Thoracic aorta (tissue), 2 donors: ENCODE measurements around the gene FGF23. TPM values are rescaled to one million over a fixed set of nuclear protein-coding genes. Genes with fewer than 3 reads are reported as not detected.

Experiments used
- ATAC-seq: fragments of 150-250 bp; one replicate; pipeline ENCODE4 v1.8.0; 2017; ENCODE audit warnings: low read depth; ENCODE audit not compliant: insufficient number of reproducible peaks, low FRiP score
- DNase-seq: peaks from one replicate; pipeline ENCODE4 v3.0.0-alpha.2; 2020; ENCODE audit warnings: low spot score
- H3K27ac ChIP-seq, 2 donors: fragments of 200-600 bp; sonication (generic); 1 replicate in 1 of 2; 2 replicates in 1 of 2; pipeline ENCODE4 v1.5.1; 2016; ENCODE audit warnings: mild to moderate bottlenecking in 2 of 2, moderate library complexity in 2 of 2
- H3K27me3 ChIP-seq: fragments of 200-600 bp; sonication (generic); replicated peaks from 2 replicates; pipeline ENCODE4 v1.6.0; 2016; ENCODE audit warnings: mild to moderate bottlenecking; ENCODE audit not compliant: insufficient read depth
- H3K36me3 ChIP-seq: fragments of 200-600 bp; sonication (generic); one replicate; pipeline ENCODE4 v1.5.1; 2016
- H3K4me1 ChIP-seq, 2 donors: fragments of 200-600 bp; sonication (generic); 1 replicate in 1 of 2; 2 replicates in 1 of 2; pipeline versions ENCODE4 v1.5.1 to v1.6.0; 2016; ENCODE audit warnings: low read depth in 2 of 2, mild to moderate bottlenecking in 1 of 2; ENCODE audit not compliant: control insufficient read depth in 1 of 2
- H3K4me3 ChIP-seq: fragments of 200-600 bp; sonication (generic); 2 replicates; pipeline ENCODE4 v1.5.1; 2016; ENCODE audit warnings: mild to moderate bottlenecking
- H3K9me3 ChIP-seq: fragments of 200-600 bp; sonication (generic); 2 replicates; pipeline ENCODE4 v1.5.1; 2016
- CTCF ChIP-seq: fragments of 200-600 bp; sonication (generic); IDR thresholded peaks from one replicate; pipeline ENCODE4 v1.5.1; 2019; ENCODE audit warnings: antibody characterized with exemption
- total RNA-seq, 2 donors: library from RNA; depleted of rRNA; stranded (reverse); fragments of >200 nt; gene quantifications; one replicate each; pipeline versions ENCODE4 v1.1.0 to v1.2.3, GENCODE V29; 2016

FGF23 gene
- total RNA-seq, 2 donors from 2014 or later, result not detected

GRCh38 chr12:4356041-4356327, 23.5 kb downstream of the FGF23 start:
- H3K9me3 ChIP-seq, result no peaks in the 10 kb centered on the region
- H3K27me3 ChIP-seq, result no peaks in the 10 kb centered on the region
- TF ChIP-seq CTCF, result no peak
- no peaks in the 10 kb centered on the region for H3K4me1 ChIP-seq
- H3K27ac ChIP-seq, result no peak overlapping the region
- H3K4me3 ChIP-seq, result no peak overlapping the region
- DNase-seq, result no peak
- ATAC-seq, result no peak
- H3K36me3 ChIP-seq, result peaks cover 2% of the 10 kb centered on the region

GRCh38 chr12:4355156-4356040, 24.1 kb downstream of the FGF23 start:
- DNase-seq (no peak), ATAC-seq (no peak)
- Histone ChIP-seq H3K9me3 (no peaks in the 10 kb centered on the region), H3K27me3 (no peaks in the 10 kb centered on the region), H3K4me3 (no peak overlapping the region), H3K27ac (no peak overlapping the region), H3K4me1 (no peaks in the 10 kb centered on the region), H3K36me3 (peaks cover 2% of the 10 kb centered on the region)
- no peak for TF ChIP-seq CTCF

DNA sequence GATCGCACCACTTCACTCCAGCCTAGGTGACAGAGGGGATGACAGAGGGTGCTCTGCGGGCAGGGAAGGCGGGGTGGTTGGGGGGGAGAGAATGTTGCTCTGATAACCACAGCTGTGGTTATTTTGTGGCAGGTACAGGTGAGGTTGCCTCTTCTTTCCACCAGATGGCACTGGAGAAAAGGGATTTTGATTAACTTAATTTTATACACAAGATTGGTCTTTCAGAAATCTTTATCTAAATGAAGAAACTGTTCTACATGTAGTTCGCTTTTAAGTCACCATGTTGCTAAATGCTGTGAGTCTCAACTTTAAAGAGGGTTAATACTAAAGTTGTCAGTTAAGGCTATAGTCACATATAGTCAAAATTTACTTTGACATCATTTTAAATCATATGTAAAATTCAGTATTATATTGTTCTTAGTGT, 25.7 kb downstream of the FGF23 start:
- H3K27ac ChIP-seq, result no peak overlapping the region
- H3K4me3 ChIP-seq, result no peak overlapping the region
- peaks cover 2% of the 10 kb centered on the region for H3K36me3 ChIP-seq
- H3K9me3 ChIP-seq, result no peaks in the 10 kb centered on the region
- DNase-seq (no peak), ATAC-seq (no peak)
- H3K27me3 ChIP-seq, result no peaks in the 10 kb centered on the region
- TF ChIP-seq CTCF, result no peak
- H3K4me1 ChIP-seq, result no peaks in the 10 kb centered on the region

DNA sequence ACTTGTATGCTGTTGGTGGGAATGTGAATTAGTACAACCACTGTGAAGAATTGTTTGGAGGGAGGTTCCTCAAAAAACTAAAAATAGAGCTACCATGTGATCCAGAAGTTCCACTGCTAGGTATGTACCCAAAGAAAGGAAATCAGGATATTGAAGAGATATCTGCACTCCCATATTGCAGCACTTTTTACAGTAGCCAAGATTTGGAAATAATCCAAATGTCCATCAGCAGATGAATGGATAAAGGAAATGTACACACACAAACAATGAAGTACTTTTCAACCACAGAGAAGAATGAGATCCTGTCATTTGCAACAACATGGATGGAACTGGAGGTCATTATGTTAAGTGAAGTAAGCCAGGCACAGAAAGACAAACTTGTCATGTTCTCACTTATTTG, 32.6 kb downstream of the FGF23 start:
- no peak for ATAC-seq
- TF ChIP-seq CTCF, result no peak
- Histone ChIP-seq H3K36me3 (no peaks in the 10 kb centered on the region), H3K4me1 (no peaks in the 10 kb centered on the region), H3K9me3 (no peaks in the 10 kb centered on the region), H3K27me3 (no peaks in the 10 kb centered on the region), H3K4me3 (no peak overlapping the region), H3K27ac (no peak overlapping the region)
- no peak for DNase-seq

DNA sequence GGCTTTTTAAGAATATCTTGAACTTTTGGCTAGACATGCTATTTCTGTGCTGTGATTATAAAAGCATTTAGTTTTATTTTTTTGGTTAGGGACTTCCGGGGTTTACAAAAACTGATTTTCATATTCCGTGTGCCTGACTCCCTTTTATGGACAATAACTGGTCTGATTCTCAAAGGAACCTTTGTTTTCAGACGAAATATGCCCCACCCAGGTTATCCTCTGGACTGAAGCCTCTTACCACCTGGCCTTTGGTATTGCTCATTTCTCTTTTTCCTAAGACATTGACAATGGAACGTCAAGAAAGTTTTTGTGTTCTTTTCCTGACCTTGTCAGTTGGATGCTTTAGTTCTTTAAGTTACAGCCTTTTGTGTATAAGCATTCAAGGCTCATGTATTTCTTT, 47.7 kb downstream of the FGF23 start:
- DNase-seq (no peak), ATAC-seq (no peak)
- H3K27me3 ChIP-seq, result no peaks in the 10 kb centered on the region
- H3K9me3 ChIP-seq, result no peaks in the 10 kb centered on the region
- no peak for TF ChIP-seq CTCF
- H3K27ac ChIP-seq, result no peak overlapping the region
- no peak overlapping the region for H3K4me3 ChIP-seq
- H3K36me3 ChIP-seq, result peaks cover 11% of the 10 kb centered on the region
- peaks cover 0 to 10% of the 10 kb centered on the region in 2 donors for H3K4me1 ChIP-seq
